ENCODE results near the gene CRACDL.

The CRACDL gene

DNA sequence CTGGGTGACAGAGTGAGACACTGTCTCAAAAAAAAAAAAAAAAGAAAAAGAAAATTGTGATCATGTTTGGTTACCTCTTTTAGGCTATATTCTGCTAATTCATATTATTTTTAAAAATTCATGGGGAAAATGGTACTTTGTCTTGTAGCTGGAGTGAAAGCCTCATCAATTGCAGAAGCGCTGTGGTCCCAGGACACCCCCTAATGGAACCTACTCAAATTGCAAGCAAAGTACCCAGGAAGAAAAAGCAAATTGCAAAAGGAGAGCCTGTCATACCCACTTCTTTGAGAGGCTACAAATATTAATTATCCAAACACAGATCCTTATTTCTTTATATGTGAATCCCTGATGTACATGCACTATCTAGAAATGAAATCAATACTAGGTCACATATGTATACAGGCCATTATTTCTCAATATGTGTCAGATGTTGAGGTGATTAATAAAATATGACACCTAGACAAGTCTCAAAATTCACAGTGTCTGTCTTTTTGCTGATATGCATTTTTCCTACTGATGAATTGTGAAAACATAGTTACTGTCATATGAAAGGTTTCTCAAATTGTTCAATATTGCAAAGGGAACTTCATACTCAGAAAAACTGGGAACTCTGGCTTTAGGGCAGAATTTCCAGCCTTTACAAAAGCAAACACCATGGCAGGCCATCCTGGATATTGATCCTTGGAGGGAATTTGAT is 12.6 kb downstream of the CRACDL start:
- H3K4me1 ChIP-seq (ENCODE audit: control insufficient read depth, insufficient read depth, low read length), result no peaks in the 10 kb centered on the region
- H3K4me3 ChIP-seq (ENCODE audit: low read length), result no peak overlapping the region
- H3K9ac ChIP-seq (ENCODE audit: low read length), result no peak overlapping the region
- H3K36me3 ChIP-seq (ENCODE audit: control insufficient read depth, insufficient read depth, low read length), result no peaks in the 10 kb centered on the region
- no peak overlapping the region for H3K27ac ChIP-seq (ENCODE audit: low read depth, low read length)
- no peaks in the 10 kb centered on the region for H3K27me3 ChIP-seq (ENCODE audit: control insufficient read depth, insufficient read depth, low read length)

DNA sequence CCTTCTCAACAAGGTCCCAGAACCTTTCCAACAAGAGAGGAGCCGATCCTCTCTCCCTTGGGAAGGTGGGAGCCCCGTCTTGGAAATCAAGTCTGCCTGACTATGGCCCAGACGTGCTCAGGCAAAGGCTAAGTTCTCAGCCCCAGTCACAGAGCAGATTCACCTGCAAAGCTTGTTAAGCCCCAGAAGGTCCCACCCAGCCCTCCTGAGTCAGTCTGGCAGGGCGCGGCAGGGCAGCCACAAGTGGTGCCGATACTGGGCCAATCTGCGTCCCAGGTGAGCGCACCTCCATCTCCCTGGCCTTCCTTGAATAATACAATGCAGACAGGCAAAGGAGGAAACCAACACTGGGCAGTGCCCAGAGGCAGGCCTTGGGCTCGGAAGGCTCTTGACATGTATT is 15.0 kb downstream of the CRACDL start:
- no peaks in the 10 kb centered on the region for H3K4me1 ChIP-seq (ENCODE audit: control insufficient read depth, insufficient read depth, low read length)
- no peak overlapping the region for H3K27ac ChIP-seq (ENCODE audit: low read depth, low read length)
- no peak overlapping the region for H3K4me3 ChIP-seq (ENCODE audit: low read length)

DNA sequence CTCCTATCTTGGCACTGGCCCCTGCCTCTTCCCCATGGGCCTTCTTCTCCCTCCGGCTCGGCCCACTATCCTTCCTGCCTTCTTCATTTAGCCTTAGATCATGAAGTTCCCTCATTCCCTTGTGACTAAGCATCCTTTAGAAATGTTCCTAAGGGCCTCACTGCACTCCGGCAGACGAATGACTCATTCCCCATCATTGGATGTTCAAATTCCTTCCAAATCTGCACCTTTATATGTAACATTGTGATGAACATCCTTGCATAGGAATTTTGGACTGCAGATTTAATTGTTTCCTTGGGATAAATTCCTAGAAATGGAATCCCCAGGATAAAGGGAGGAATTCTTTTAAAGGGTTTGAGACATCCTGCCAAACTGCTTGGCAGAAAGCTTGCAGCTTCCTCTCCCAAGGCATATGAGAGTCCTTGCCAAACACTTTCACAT is 19.0 kb downstream of the CRACDL start:
- no peak overlapping the region for H3K27ac ChIP-seq (ENCODE audit: low read depth, low read length)
- H3K9ac ChIP-seq (ENCODE audit: low read length), result no peak overlapping the region
- no peaks in the 10 kb centered on the region for H3K36me3 ChIP-seq (ENCODE audit: control insufficient read depth, insufficient read depth, low read length)
- no peaks in the 10 kb centered on the region for H3K4me1 ChIP-seq (ENCODE audit: control insufficient read depth, insufficient read depth, low read length)
- no peak overlapping the region for H3K4me3 ChIP-seq (ENCODE audit: low read length)
- no peaks in the 10 kb centered on the region for H3K27me3 ChIP-seq (ENCODE audit: control insufficient read depth, insufficient read depth, low read length)

More for the DNA sequence above, 15.0 kb downstream of the CRACDL start:
- no peak overlapping the region for H3K9ac ChIP-seq (ENCODE audit: low read length)
- no peaks in the 10 kb centered on the region for H3K27me3 ChIP-seq (ENCODE audit: control insufficient read depth, insufficient read depth, low read length)
- no peaks in the 10 kb centered on the region for H3K36me3 ChIP-seq (ENCODE audit: control insufficient read depth, insufficient read depth, low read length)

DNA sequence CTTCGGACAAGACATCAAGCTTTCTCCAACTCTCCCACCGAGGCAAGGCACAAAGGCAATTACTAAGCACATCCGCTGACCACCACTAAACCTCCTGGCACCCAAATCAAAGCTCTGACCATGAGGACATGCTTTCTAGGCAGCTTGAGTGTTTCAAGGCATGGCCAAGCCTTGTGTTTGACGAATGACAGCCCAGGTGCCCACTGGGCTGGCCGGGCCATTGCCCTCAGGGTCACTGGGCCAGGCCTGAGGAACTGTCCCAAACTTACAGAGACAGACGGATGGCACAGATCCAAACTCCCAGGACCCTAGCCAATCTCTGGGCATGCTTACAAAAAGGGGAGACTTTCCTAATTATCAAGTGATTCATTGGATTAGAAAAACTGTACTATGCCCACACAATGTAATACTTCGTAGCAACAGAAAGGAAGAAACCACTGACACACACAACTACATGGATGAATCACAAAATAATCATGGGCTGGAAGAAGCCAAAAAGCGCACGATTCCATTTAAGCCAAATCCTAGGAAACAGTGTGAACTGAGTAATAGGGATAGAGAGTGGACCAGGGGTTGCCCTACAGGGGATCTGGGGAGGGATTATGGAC is 20.2 kb downstream of the CRACDL start:
- H3K27ac ChIP-seq (ENCODE audit: low read depth, low read length), result no peak overlapping the region
- no peak overlapping the region for H3K9ac ChIP-seq (ENCODE audit: low read length)
- no peaks in the 10 kb centered on the region for H3K27me3 ChIP-seq (ENCODE audit: control insufficient read depth, insufficient read depth, low read length)
- no peak overlapping the region for H3K4me3 ChIP-seq (ENCODE audit: low read length)
- H3K36me3 ChIP-seq (ENCODE audit: control insufficient read depth, insufficient read depth, low read length), result no peaks in the 10 kb centered on the region
- H3K4me1 ChIP-seq (ENCODE audit: control insufficient read depth, insufficient read depth, low read length), result no peaks in the 10 kb centered on the region

DNA sequence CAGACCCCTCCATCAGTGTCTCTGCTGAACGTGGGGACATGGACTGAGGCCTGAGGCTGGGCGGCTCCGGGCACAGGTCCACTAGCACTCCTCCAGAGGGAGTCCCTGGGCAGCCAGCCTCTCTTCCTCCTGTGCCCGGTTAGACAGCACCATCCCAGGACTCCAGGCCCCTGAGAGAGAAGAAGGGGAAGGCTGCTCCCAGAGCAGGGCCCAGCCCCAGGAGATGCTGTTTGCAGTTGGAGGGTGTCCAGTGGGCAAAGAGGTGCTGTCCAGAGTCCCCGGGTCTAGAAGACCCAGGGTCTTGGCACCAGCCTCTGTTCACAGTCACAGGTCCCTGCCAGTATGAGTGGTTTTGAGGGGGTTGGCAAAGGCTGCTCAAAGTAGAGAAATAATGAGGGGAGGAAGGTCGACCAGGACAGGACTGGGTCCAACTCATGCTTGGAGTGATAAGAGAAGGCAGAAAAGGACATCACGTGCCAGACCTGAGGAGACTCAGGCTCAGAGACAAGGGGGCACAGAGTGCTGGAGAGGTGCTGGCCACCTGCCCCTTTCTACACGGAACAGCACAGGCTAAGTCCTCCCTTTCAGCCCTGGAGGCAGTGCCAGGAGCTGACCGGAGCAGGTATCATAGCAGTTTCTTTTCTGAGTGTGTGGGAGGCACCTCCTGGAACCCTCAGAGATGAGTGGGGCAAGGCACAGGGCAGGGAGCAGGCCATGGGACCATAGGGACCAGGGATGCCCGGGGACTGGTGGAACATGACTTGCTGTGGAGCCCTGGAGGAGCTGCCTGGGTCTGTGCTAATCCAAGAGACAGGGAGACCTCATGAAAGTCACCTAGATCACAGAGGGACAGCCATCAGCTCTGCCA is 21.1 kb downstream of the CRACDL start:
- Histone ChIP-seq H3K27me3 (ENCODE audit: control insufficient read depth, insufficient read depth, low read length) (no peaks in the 10 kb centered on the region), H3K27ac (ENCODE audit: low read depth, low read length) (no peak overlapping the region), H3K4me1 (ENCODE audit: control insufficient read depth, insufficient read depth, low read length) (no peaks in the 10 kb centered on the region), H3K36me3 (ENCODE audit: control insufficient read depth, insufficient read depth, low read length) (no peaks in the 10 kb centered on the region), H3K4me3 (ENCODE audit: low read length) (no peak overlapping the region), H3K9ac (ENCODE audit: low read length) (no peak overlapping the region)

DNA sequence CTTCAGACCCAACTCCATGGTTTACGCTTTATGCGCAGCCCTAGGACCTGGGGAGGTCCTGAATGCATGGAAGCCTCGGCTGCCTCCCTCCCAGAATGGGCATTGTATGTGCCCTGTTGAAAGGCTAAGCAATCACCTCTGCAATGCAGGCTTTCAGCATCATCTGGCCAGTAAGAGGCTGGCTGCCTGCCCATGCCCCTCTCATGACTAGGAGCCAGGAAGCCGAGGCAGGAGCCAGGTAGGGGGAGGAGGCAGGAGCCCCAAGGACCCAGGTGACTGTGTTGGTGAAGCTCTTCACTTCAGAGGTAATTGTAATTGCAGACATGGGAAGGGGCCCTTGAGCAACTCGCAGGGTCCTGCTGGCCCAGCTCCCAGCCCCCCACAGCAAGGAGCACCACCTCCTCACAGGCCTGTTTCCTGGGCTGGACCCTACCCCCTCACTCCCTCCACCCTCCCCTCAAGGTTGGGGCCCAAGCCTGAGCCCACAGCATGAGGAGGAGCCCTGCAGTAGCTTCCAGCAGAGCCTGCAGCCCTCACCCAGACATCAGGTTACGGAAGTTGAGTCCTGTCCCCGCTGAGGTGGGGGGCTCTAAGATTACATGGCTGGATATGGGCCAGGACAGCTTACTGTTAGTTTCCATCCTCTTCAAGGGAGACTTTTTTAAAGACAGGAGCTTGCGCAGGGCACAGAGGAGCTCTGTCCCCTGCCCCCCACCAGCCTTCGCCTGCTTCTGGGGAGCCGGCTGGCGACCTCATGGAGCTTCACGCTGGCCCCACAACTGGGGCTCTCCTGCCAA is 21.9 kb downstream of the CRACDL start:
- H3K36me3 ChIP-seq (ENCODE audit: control insufficient read depth, insufficient read depth, low read length), result no peaks in the 10 kb centered on the region
- no peak overlapping the region for H3K9ac ChIP-seq (ENCODE audit: low read length)
- H3K4me1 ChIP-seq (ENCODE audit: control insufficient read depth, insufficient read depth, low read length), result no peaks in the 10 kb centered on the region
- no peak overlapping the region for H3K27ac ChIP-seq (ENCODE audit: low read depth, low read length)
- no peaks in the 10 kb centered on the region for H3K27me3 ChIP-seq (ENCODE audit: control insufficient read depth, insufficient read depth, low read length)
- no peak overlapping the region for H3K4me3 ChIP-seq (ENCODE audit: low read length)

DNA sequence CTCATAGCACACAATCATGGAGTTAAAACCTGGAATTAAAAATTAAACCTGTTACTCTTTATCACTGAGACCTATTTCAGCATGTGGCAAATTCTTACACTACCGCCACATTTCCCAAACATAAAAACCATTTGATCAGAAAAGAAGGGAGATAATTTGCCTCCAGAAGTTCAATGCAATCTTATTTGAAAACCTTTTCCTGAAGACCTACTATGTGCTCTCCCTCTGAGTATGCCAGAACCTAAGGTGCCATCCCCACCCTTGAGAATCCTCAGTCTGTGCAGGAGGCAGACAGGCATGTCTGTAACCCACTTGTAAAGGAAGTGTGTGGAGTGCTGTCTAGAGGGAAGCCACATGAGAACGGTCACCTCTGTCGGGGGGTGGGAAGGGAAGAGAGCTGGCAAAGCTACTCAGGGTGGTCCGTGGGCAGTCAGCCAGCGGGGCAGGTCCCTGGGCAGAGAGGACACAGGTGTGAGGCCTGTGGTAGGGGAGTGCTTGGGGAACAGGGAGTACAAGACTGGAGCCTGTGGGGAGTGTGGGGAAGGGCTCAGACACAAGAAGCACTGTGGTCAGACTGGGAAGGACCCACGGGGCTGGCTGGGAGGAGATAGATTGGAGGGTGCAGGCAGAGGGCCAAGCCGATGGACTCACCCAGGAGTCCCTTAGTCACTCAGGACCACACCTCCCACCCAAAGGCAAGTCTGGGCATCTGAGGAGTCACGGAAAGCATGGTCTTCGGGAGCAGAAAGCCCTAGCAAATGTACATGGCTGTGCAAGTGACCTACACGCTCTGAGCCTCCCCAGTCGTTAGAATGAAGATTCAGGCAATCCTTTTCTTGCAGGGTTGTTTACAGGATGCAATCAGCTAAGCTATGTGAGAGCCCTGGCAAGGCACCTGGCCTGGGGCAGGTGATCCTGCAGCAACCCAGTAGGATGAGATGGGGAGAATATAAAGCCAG is 22.8 kb downstream of the CRACDL start:
- no peak overlapping the region for H3K9ac ChIP-seq (ENCODE audit: low read length)
- H3K27ac ChIP-seq (ENCODE audit: low read depth, low read length), result no peak overlapping the region
- H3K4me1 ChIP-seq (ENCODE audit: control insufficient read depth, insufficient read depth, low read length), result no peaks in the 10 kb centered on the region
- H3K4me3 ChIP-seq (ENCODE audit: low read length), result no peak overlapping the region
- no peaks in the 10 kb centered on the region for H3K36me3 ChIP-seq (ENCODE audit: control insufficient read depth, insufficient read depth, low read length)
- no peaks in the 10 kb centered on the region for H3K27me3 ChIP-seq (ENCODE audit: control insufficient read depth, insufficient read depth, low read length)

DNA sequence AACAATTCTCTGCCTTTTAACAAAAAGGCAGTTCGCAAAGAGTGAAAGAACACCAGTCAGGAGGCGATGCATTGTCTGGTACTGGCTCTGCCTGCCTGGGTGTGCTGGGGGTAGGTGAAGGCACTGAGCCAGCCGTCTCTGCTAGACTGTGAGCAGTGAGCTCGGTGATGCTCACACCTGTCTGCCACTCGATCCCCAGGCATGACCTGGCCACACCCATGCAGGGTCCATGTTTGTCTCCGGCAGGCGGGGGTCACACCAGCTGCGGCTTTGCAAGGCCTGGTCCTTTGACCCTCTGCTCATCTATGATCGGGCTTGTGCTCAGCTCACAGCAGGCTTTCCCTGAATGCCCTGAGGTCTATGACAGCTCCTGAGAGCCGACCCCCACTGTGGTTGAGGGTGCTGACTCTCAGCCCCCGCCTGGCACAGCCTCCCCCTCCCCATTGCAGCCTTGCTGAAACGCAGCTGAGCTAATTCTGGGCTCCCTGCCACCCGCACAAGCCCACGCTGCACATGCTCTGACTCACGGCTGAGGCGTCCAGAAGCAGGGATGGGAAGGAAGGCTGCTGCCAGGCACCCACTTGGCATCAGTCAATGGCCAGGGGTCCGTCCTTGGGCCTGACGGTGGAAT is 23.7 kb downstream of the CRACDL start:
- Histone ChIP-seq H3K27ac (ENCODE audit: low read depth, low read length) (no peak overlapping the region), H3K36me3 (ENCODE audit: control insufficient read depth, insufficient read depth, low read length) (no peaks in the 10 kb centered on the region), H3K27me3 (ENCODE audit: control insufficient read depth, insufficient read depth, low read length) (no peaks in the 10 kb centered on the region), H3K9ac (ENCODE audit: low read length) (no peak overlapping the region), H3K4me3 (ENCODE audit: low read length) (no peak overlapping the region), H3K4me1 (ENCODE audit: control insufficient read depth, insufficient read depth, low read length) (no peaks in the 10 kb centered on the region)

DNA sequence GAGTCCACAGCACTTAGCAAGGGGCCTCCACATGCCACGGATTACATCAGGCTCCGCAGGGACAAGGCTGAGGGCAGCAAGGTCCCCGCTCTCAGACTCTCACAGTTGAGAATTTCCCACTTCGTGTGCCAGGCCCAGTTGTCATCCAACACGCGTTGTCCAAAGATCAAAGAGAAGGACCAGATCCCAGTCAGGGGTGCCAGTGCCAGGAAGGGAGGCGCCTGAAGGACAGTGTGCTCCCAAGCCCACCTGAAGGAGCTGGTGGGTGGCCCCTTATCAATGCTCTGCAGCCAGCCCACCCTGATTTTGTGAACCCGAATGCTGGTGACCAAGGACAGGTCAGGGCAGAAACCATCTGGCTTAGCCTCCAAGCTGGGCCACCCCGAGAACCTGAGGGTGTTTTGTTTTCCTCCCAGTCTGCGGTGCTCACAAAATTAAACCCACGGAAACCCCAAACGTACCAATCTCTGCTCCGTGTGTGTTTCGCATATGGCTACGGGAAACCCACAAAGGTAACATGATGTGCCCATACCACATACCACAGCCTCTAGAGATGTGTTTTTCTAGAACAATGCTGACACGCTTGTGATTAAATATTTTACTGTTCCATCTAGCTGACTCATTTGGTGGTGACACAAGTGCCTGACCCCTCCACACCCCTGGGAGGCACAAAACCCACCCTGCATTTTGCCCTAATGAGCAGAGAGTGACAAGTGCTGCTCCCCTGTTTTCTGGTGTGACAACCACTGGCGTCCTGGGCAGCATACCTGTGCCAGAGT is 24.5 kb downstream of the CRACDL start:
- no peaks in the 10 kb centered on the region for H3K4me1 ChIP-seq (ENCODE audit: control insufficient read depth, insufficient read depth, low read length)
- no peak overlapping the region for H3K9ac ChIP-seq (ENCODE audit: low read length)
- H3K36me3 ChIP-seq (ENCODE audit: control insufficient read depth, insufficient read depth, low read length), result no peaks in the 10 kb centered on the region
- no peak overlapping the region for H3K27ac ChIP-seq (ENCODE audit: low read depth, low read length)
- no peaks in the 10 kb centered on the region for H3K27me3 ChIP-seq (ENCODE audit: control insufficient read depth, insufficient read depth, low read length)
- H3K4me3 ChIP-seq (ENCODE audit: low read length), result no peak overlapping the region

DNA sequence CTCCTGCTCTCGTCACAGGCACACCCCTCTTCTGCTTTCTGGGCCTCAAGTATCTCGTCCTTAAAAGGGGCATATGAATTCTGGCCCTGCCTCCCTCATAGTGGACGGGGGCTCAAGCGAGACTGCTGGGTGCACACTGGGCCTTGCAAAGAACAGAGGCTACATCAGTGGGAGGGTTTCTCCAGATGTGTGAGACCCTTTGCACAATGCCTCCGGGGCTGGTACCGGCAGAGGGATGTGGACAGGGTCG is 25.0 kb downstream of the CRACDL start:
- Histone ChIP-seq H3K9ac (ENCODE audit: low read length) (no peak overlapping the region), H3K27ac (ENCODE audit: low read depth, low read length) (no peak overlapping the region), H3K27me3 (ENCODE audit: control insufficient read depth, insufficient read depth, low read length) (no peaks in the 10 kb centered on the region), H3K4me1 (ENCODE audit: control insufficient read depth, insufficient read depth, low read length) (no peaks in the 10 kb centered on the region), H3K4me3 (ENCODE audit: low read length) (no peak overlapping the region), H3K36me3 (ENCODE audit: control insufficient read depth, insufficient read depth, low read length) (no peaks in the 10 kb centered on the region)

Data from rectal smooth muscle tissue (tissue), 1 donor.